Panc1 (cell line): ENCODE data around the gene AADAC. TPM values are rescaled to one million over a fixed set of nuclear protein-coding genes. Genes with fewer than 3 reads are reported as not detected.

Experiments used
- ATAC-seq: fragments of 200-7000 bp; cut with Tn5 transposase; 2 replicates; pipeline ENCODE4 v1.9.1; 2020; ENCODE audit warnings: mild to moderate bottlenecking, moderate library complexity
- BruUV-seq: library from RNA; stranded (reverse); fragments of 400-500 nt; replicated peaks from 2 replicates; lab custom pipeline; 2021; lab: Mats Ljungman, UMichigan
- CTCF ChIA-PET: fragments of 300-600 bp; sonication (Branson Sonifier 250); formaldehyde crosslinking; loops from one replicate; lab custom pipeline; 2022; ENCODE audit warnings: antibody characterized with exemption; lab: Charles Lee
- POLR2A ChIA-PET: fragments of 300-600 bp; sonication (Branson Sonifier 250); formaldehyde crosslinking; loops from one replicate; lab custom pipeline; 2022; ENCODE audit warnings: antibody characterized with exemption; lab: Charles Lee
- DNase-seq: peaks from one replicate; pipeline ENCODE4 v3.0.0-alpha.2; 2010; ENCODE audit warnings: low read depth, low spot score
- H3K27ac ChIP-seq: 2 replicates; pipeline ENCODE4 v1.5.1; 2011; ENCODE audit warnings: mild to moderate bottlenecking, low read length, inconsistent platforms
- H3K27me3 ChIP-seq: fragments of 200-500 bp; sonication (Bioruptor generic); 2 replicates; pipeline ENCODE4 v1.6.0; 2014; ENCODE audit warnings: low read length, inconsistent platforms; ENCODE audit not compliant: control insufficient read depth, insufficient read depth
- H3K36me3 ChIP-seq: fragments of 200-500 bp; sonication (Bioruptor generic); 2 replicates; pipeline ENCODE4 v1.5.1; 2014; ENCODE audit warnings: inconsistent platforms, mild to moderate bottlenecking, low read length, moderate library complexity; ENCODE audit not compliant: control insufficient read depth, insufficient read depth
- H3K4me1 ChIP-seq: 2 replicates; pipeline ENCODE4 v1.5.1; 2011; ENCODE audit warnings: inconsistent platforms, mild to moderate bottlenecking, low read length, moderate library complexity; ENCODE audit not compliant: control insufficient read depth, insufficient read depth
- H3K4me3 ChIP-seq, 2 experiments: 2 replicates each; pipeline ENCODE4 v1.5.1; 2011 to 2012; ENCODE audit warnings: low read depth in 2 of 2, low read length in 2 of 2, mild to moderate bottlenecking in 2 of 2, inconsistent platforms in 1 of 2, moderate library complexity in 1 of 2
- H3K9me3 ChIP-seq: fragments of 200-500 bp; sonication (Bioruptor generic); 2 replicates; pipeline ENCODE4 v1.5.1; 2014; ENCODE audit warnings: low read depth, mild to moderate bottlenecking, inconsistent platforms, low read length, moderate library complexity; ENCODE audit not compliant: control insufficient read depth, insufficient read depth
- CTCF ChIP-seq: fragments of 450-650 bp; IDR thresholded peaks from 2 replicates; pipeline ENCODE4 v1.5.1; 2017; ENCODE audit warnings: mild to moderate bottlenecking
- POLR2AphosphoS5 ChIP-seq: IDR thresholded peaks from 2 replicates; pipeline ENCODE4 v1.6.1; 2012; ENCODE audit warnings: mild to moderate bottlenecking, low read depth, low read length, moderate library complexity
- REST ChIP-seq, 2 experiments: IDR thresholded peaks; 2 replicates each; pipeline ENCODE4 v1.6.1; 2011 to 2012; ENCODE audit warnings: low read depth in 2 of 2, control low read depth in 1 of 2, low read length in 1 of 2, mild to moderate bottlenecking in 1 of 2, moderate library complexity in 1 of 2; ENCODE audit not compliant: insufficient read depth in 1 of 2
- SIN3A ChIP-seq: IDR thresholded peaks from 2 replicates; pipeline ENCODE4 v1.6.1; 2012; ENCODE audit warnings: low read depth, mild to moderate bottlenecking, low read length, moderate library complexity, borderline replicate concordance; ENCODE audit not compliant: insufficient read depth
- TCF7L2 ChIP-seq: IDR thresholded peaks from 2 replicates; pipeline ENCODE4 v1.6.1; 2011; ENCODE audit warnings: mild to moderate bottlenecking, low read depth, low read length, inconsistent platforms
- in situ Hi-C: cut with HindIII; loops from 2 replicates; pipeline ENCODE4 v1.10.0; 2016; ENCODE audit warnings: low sequenced_read_pairs, low pct_unique_long_range_greater_than_20kb
- intact Hi-C: fragments of 100-400 bp; cut with micrococcal nuclease; formaldehyde crosslinking; loops from one replicate; pipeline ENCODE4 v1.10.0; 2022; ENCODE audit not compliant: unreplicated experiment
- total RNA-seq: library from RNA; stranded (reverse); gene quantifications from one replicate; pipeline ENCODE4 v1.2.1, GENCODE V29; 2021; ENCODE audit not compliant: unreplicated experiment

AADAC gene
- total RNA-seq, 1 experiment from 2014 or later, result 0.26 TPM

- TF ChIP-seq SIN3A (no peak), TCF7L2 (no peak), CTCF (no peak), REST (IDR thresholded peaks at IDR 0.05; ENCODE audit: insufficient read depth in 1 of 2, low read depth in 2 of 2, low read length in 1 of 2) (no peak), POLR2AphosphoS5 (no peak)
- no peak overlapping the region for H3K27ac ChIP-seq
- H3K27me3 ChIP-seq, result no peaks in the 10 kb centered on the region
- no peaks in the 10 kb centered on the region for H3K4me1 ChIP-seq
- DNase-seq, result no peak
- no TSS peak for BruUV-seq
- no peak for ATAC-seq
- no peaks in the 10 kb centered on the region for H3K9me3 ChIP-seq
- in situ Hi-C loops (no loop called here), intact Hi-C loops (no loop called here)
- H3K4me3 ChIP-seq, result no peak overlapping the region
- POLR2A ChIA-PET, result no interaction called here
- CTCF ChIA-PET, result no interaction called here
- no peaks in the 10 kb centered on the region for H3K36me3 ChIP-seq
Observed at GRCh38 chr3:151867666-151868065, 53.8 kb downstream of the AADAC start.

- ChIA-PET CTCF (no interaction called here), POLR2A (interaction anchor here (0.5 kb wide), 1 partner anchor 1145 kb away, joined by 9 read pairs; no protein-coding TSS in a partner anchor)
- Histone ChIP-seq H3K27me3 (no peaks in the 10 kb centered on the region), H3K9me3 (no peaks in the 10 kb centered on the region), H3K4me3 (no peak overlapping the region), H3K27ac (no peak overlapping the region), H3K36me3 (no peaks in the 10 kb centered on the region), H3K4me1 (no peaks in the 10 kb centered on the region)
- TF ChIP-seq TCF7L2 (no peak), REST (IDR thresholded peaks at IDR 0.05; ENCODE audit: insufficient read depth in 1 of 2, low read depth in 2 of 2, low read length in 1 of 2) (no peak), CTCF (no peak), POLR2AphosphoS5 (no peak), SIN3A (no peak)
- in situ Hi-C loops (no loop called here), intact Hi-C loops (no loop called here)
- DNase-seq (no peak), ATAC-seq (no peak)
- BruUV-seq, result no TSS peak
Observed at GRCh38 chr3:151869181-151869580, 55.3 kb downstream of the AADAC start.
